GM06990 (cell line): Measurements from ENCODE around the gene PPP4R2.

Experiments used
- DNase-seq: peaks from one replicate; pipeline ENCODE4 v3.0.0-alpha.2; 2011; ENCODE audit not compliant: insufficient read length; ENCODE audit errors: extremely low read depth
- H3K27me3 ChIP-seq: replicated peaks from 2 replicates; pipeline ENCODE4 v1.6.0; 2011; ENCODE audit warnings: low read length; ENCODE audit not compliant: control insufficient read depth, insufficient read depth
- H3K36me3 ChIP-seq: 2 replicates; pipeline ENCODE4 v1.5.1; 2011; ENCODE audit warnings: low read length; ENCODE audit not compliant: control insufficient read depth, insufficient read depth
- H3K4me3 ChIP-seq: replicated peaks from 2 replicates; pipeline ENCODE4 v1.5.1; 2011; ENCODE audit warnings: low read depth, mild to moderate bottlenecking, control low read depth, low read length
- CTCF ChIP-seq: IDR thresholded peaks from 2 replicates; pipeline ENCODE4 v1.5.1; 2011; ENCODE audit warnings: low read length, control low read depth, mild to moderate bottlenecking, inconsistent platforms; ENCODE audit not compliant: insufficient read depth, poor library complexity, severe bottlenecking

Gene PPP4R2, protein sequence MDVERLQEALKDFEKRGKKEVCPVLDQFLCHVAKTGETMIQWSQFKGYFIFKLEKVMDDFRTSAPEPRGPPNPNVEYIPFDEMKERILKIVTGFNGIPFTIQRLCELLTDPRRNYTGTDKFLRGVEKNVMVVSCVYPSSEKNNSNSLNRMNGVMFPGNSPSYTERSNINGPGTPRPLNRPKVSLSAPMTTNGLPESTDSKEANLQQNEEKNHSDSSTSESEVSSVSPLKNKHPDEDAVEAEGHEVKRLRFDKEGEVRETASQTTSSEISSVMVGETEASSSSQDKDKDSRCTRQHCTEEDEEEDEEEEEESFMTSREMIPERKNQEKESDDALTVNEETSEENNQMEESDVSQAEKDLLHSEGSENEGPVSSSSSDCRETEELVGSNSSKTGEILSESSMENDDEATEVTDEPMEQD

DNA sequence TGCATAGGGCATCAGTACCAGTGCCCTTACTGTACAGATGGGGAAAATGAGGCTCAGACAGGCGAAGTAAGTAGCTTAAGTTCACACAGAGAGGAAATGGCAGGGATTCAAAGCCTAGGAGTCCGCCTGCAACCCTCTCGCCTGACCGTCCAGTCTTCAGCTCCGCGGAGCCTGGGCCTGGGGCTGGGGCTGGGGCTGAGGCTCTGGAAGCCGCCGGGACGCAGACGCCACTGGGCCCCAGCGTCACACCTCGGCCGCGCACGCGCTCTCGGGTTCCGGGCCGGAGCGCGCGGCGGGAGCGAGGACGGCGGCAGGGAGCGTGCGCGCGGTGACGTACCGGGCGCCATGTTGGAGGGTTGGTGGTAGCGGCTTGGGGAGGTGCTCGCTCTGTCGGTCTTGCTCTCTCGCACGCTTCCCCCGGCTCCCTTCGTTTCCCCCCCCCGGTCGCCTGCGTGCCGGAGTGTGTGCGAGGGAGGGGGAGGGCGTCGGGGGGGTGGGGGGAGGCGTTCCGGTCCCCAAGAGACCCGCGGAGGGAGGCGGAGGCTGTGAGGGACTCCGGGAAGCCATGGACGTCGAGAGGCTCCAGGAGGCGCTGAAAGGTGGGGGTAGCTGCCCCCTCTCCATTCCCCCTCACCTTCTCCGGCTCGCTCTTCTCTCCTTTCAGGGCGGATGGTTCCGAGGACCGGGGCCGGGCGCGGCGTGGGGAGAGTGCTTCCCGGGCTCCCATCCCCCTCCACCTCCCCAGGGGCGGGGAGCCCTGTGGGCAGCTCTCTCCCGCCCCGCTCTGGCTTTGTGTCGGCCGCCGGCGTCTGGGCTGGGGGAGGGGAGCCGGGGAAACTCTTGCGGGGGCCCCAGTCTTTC lies at the start of gene PPP4R2:
Gene PPP4R2 (plus strand): TSS at position 339 of the 861 bp plus-strand sequence. CDS start 227 bp downstream, at position 566.
- Histone ChIP-seq H3K4me3 (peak within 1 kb of the TSS; percentile 89), H3K27me3 (no peaks in the 10 kb centered on the region), H3K36me3 (peaks cover 1% of the 10 kb centered on the region)
- peak; percentile 94 for DNase-seq
- TF ChIP-seq CTCF, result no peak

DNA sequence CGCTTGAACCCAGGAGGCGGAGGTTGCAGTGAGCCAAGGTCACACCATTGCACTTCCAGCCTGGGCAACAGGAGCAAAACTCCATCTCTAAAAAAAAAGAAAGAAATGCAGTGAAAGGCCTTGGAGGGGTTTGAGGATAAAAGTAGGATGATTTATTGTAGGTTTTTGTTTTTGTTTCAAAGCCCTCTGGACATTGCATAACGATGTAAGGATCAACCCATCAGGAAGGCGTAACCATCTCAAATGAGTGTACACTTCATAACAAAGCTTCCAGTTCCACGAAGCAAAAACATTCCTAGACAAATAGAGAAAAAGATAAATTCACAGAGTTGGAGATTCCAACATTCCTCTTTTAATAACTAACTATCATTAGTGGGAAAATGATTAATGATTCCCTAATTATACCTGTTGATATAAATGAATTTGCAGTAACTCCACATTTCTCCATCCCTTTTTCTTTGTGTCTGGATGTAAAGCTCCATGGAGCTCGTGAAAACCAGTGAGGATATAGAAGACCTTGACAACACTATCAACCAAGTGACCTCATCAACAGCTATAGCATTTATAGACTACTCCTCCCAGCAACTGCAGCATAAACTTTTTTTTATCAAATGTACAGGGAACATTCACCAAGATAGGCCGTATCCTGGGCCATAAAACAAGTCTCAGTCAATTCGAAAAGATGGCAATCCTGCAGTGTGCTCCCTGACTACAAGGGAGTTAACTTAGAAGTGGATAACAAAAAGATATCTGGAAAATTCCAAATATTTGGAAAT lies 48.7 kb upstream of the PPP4R2 start:
- H3K4me3 ChIP-seq, result no peak overlapping the region
- no peak for TF ChIP-seq CTCF
- H3K36me3 ChIP-seq, result no peaks in the 10 kb centered on the region
- no peak for DNase-seq
- no peaks in the 10 kb centered on the region for H3K27me3 ChIP-seq

DNA sequence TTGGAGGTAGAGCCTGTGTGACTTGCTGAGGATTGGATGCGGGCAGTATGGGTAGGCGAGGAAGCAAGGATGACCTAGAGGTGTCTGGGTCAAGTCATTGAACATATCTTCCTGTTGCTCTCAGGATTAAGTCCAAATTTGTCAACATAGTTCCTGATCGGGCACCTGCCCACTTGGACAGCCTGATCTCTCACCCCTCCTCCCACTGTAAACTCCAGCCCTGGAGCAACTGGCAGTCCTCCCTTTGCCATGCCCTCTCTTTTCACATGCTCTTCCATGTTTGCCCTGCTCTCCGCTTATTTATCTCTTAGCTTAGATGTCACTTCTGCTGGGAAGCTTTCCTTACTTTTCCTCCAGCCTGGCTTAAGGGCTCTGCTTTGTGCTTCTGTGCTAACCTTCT lies 47.6 kb upstream of the PPP4R2 start:
- no peaks in the 10 kb centered on the region for H3K27me3 ChIP-seq
- TF ChIP-seq CTCF, result no peak
- DNase-seq, result no peak

GRCh38 chr3:72950372-72950771 lies 46.2 kb upstream of the PPP4R2 start:
- Histone ChIP-seq H3K4me3 (no peak overlapping the region), H3K36me3 (no peaks in the 10 kb centered on the region), H3K27me3 (no peaks in the 10 kb centered on the region)
- DNase-seq, result no peak
- TF ChIP-seq CTCF, result no peak

More for the DNA sequence above, 47.6 kb upstream of the PPP4R2 start:
- Histone ChIP-seq H3K36me3 (no peaks in the 10 kb centered on the region), H3K4me3 (no peak overlapping the region)

DNA sequence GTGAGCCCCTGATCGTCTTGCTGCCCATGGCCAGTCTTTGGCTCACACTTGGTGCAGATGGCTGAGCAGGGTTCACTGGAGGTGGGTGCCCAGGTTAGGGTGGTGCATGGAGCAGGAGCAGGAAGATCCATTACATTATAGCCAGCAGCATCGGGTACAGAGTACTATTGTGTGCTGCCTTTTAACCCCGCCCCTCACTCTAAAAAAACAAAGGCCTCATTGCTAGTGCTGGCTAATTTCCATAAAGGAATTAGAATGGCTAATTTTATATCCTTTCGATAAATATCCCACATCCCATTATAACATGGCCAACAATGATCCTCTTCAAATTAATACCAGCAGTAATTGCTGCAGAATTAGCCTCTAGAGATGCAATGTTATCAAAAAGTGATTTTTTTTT lies 45.8 kb upstream of the PPP4R2 start:
- no peak for TF ChIP-seq CTCF
- H3K27me3 ChIP-seq, result no peaks in the 10 kb centered on the region
- no peak for DNase-seq

More for the DNA sequence above, 45.8 kb upstream of the PPP4R2 start:
- Histone ChIP-seq H3K36me3 (no peaks in the 10 kb centered on the region), H3K4me3 (no peak overlapping the region)
